Right atrium auricular region (tissue), 2 donors: Measurements from ENCODE around the gene TASOR2. TPM values are rescaled to one million over a fixed set of nuclear protein-coding genes. Genes with fewer than 3 reads are reported as not detected.

Experiments used
- DNase-seq: peaks from one replicate; pipeline ENCODE4 v3.0.0-alpha.2; 2019; ENCODE audit warnings: low spot score
- H3K27ac ChIP-seq, 2 donors: fragments of 200-600 bp; sonication (generic); 1 replicate in 1 of 2; 2 replicates in 1 of 2; pipeline ENCODE4 v1.5.1; 2016 to 2019
- H3K27me3 ChIP-seq, 2 donors: fragments of 200-600 bp; sonication (generic); one replicate each; pipeline versions ENCODE4 v1.5.1 to v1.6.0; 2017 to 2019
- H3K36me3 ChIP-seq: fragments of 200-600 bp; sonication (generic); one replicate; pipeline ENCODE4 v1.5.1; 2016
- H3K4me1 ChIP-seq, 2 donors: fragments of 200-600 bp; sonication (generic); one replicate each; pipeline versions ENCODE4 v1.5.1 to v1.6.0; 2017 to 2019
- H3K4me3 ChIP-seq, 2 donors: fragments of 200-600 bp; sonication (generic); 1 replicate in 1 of 2; 2 replicates in 1 of 2; pipeline ENCODE4 v1.5.1; 2017 to 2019; ENCODE audit warnings: mild to moderate bottlenecking in 1 of 2, moderate library complexity in 1 of 2
- H3K9me3 ChIP-seq, 2 donors: fragments of 200-600 bp; sonication (generic); one replicate each; pipeline ENCODE4 v1.5.1; 2019
- CTCF ChIP-seq, 2 donors: fragments of 200-600 bp; sonication (generic); IDR thresholded peaks; one replicate each; pipeline ENCODE4 v1.5.1; 2019; ENCODE audit warnings: antibody characterized with exemption in 2 of 2
- total RNA-seq, 2 donors: library from RNA; depleted of rRNA; stranded (reverse); fragments of >200 nt; gene quantifications; one replicate each; pipeline ENCODE4 v1.1.0, GENCODE V29; 2016

Gene TASOR2
- total RNA-seq, 2 donors from 2014 or later = 41.7 to 47.3 TPM

GRCh38 chr10:5645944-5646617, 38.6 kb upstream of the TASOR2 start:
- no peaks in the 10 kb centered on the region for H3K9me3 ChIP-seq
- no peak overlapping the region for H3K4me3 ChIP-seq
- no peak for TF ChIP-seq CTCF (IDR thresholded peaks at IDR 0.05)
- no peak for DNase-seq
- H3K4me1 ChIP-seq = peaks cover 0 to 41% of the 10 kb centered on the region in 2 donors
- H3K36me3 ChIP-seq = peaks cover 34% of the 10 kb centered on the region
- no peaks in the 10 kb centered on the region for H3K27me3 ChIP-seq
- peak overlapping the region; percentile 62 to 71 for H3K27ac ChIP-seq

GRCh38 chr10:5647507-5648240, 37.0 kb upstream of the TASOR2 start:
- Histone ChIP-seq H3K9me3 (no peaks in the 10 kb centered on the region), H3K4me3 (no peak overlapping the region), H3K27me3 (no peaks in the 10 kb centered on the region), H3K36me3 (peaks cover 20% of the 10 kb centered on the region), H3K27ac (peak overlapping the region in 1 of 2 donors; percentile 71), H3K4me1 (peaks cover 0 to 41% of the 10 kb centered on the region in 2 donors)
- DNase-seq = no peak
- TF ChIP-seq CTCF (IDR thresholded peaks at IDR 0.05) = no peak

GRCh38 chr10:5648494-5649457, 35.9 kb upstream of the TASOR2 start:
- no peak for DNase-seq
- Histone ChIP-seq H3K36me3 (peaks cover 20% of the 10 kb centered on the region), H3K9me3 (no peaks in the 10 kb centered on the region), H3K27ac (no peak overlapping the region), H3K4me1 (peaks cover 0 to 34% of the 10 kb centered on the region in 2 donors), H3K4me3 (no peak overlapping the region), H3K27me3 (no peaks in the 10 kb centered on the region)
- TF ChIP-seq CTCF (IDR thresholded peaks at IDR 0.05) = no peak

- H3K4me1 ChIP-seq = peaks cover 0 to 24% of the 10 kb centered on the region in 2 donors
- no peak overlapping the region for H3K4me3 ChIP-seq
- TF ChIP-seq CTCF (IDR thresholded peaks at IDR 0.05) = no peak
- H3K9me3 ChIP-seq = no peaks in the 10 kb centered on the region
- peaks cover 11% of the 10 kb centered on the region for H3K36me3 ChIP-seq
- H3K27ac ChIP-seq = no peak overlapping the region
- DNase-seq = no peak
- no peaks in the 10 kb centered on the region for H3K27me3 ChIP-seq
These were observed 34.9 kb upstream of the TASOR2 start for GRCh38 chr10:5649746-5650145.

- Histone ChIP-seq H3K27ac (peak overlapping the region in 1 of 2 donors; percentile 53), H3K27me3 (no peaks in the 10 kb centered on the region), H3K4me3 (no peak overlapping the region), H3K4me1 (peaks cover 0 to 14% of the 10 kb centered on the region in 2 donors), H3K36me3 (peaks cover 11% of the 10 kb centered on the region), H3K9me3 (no peaks in the 10 kb centered on the region)
- TF ChIP-seq CTCF (IDR thresholded peaks at IDR 0.05) = no peak
- DNase-seq = no peak
These were observed 33.8 kb upstream of the TASOR2 start for GRCh38 chr10:5650664-5651387.
